GM04504 (cell line): ENCODE measurements around the gene OR52N1.

Experiments used
- DNase-seq: peaks from one replicate; pipeline ENCODE4 v3.0.0-alpha.2; 2012; ENCODE audit warnings: low read depth

OR52N1 gene

DNA sequence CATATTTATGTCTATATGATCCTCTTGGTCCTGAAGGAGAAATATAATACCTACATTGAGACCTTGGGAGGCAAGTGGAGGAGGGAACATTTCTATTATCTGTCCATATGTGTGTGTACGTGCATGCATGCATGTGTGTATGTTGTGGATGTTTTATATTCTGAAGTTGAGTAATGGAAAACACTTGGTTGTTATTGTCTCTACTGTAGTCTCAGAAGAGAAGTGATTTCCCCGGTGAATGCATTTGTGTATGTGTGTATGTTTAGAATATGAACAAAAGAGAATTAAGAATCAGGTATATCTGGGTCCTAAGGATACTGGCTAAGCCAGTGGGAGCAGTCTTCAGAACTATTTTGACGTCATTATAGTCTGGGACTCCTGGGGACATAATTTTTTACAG, at the start of gene OR52N1:
OR52N1 (minus strand) TSS at position 101 of the 400 bp plus-strand sequence. CDS start 2,449 bp downstream, outside the sequence.
- DNase-seq, result no peak

DNA sequence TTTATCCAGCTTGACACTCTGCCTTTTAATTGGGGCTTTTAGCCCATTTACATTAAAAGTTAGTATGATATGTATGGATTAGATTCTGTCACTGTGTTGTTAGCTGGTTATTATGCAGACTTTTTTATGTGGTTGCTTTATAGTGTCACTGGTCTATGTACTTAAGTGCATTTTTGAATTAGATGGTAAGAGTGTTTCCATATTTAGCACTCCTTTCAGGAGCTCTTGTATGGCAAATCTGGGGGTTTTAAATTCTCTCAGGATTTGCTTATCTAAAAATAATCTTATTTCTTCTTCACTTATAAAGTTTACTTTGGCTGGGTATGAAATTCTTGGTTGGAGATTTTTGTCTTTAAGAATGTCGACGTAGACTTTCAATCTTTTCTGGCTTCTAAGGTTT, 46.6 kb upstream of the OR52N1 start:
- no peak for DNase-seq

DNA sequence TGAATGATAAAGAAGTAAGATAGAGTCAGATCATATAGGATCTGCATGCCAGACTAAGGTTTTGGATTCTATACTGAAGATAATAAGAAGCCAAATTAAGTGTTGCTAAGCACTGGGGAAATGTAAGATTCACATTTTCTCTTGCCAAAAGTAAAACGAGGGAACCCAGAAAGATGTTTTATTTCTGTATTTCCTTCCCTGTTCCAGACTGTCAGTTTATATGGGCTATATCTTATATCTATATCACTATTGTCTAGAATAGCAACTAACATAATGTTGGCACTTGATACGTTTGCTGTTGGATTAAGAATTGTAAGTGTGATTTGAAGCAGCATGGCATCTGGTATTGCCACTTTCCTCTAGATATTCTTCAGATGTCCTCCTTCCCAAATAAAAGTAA, 42.4 kb upstream of the OR52N1 start:
- DNase-seq, result no peak

DNA sequence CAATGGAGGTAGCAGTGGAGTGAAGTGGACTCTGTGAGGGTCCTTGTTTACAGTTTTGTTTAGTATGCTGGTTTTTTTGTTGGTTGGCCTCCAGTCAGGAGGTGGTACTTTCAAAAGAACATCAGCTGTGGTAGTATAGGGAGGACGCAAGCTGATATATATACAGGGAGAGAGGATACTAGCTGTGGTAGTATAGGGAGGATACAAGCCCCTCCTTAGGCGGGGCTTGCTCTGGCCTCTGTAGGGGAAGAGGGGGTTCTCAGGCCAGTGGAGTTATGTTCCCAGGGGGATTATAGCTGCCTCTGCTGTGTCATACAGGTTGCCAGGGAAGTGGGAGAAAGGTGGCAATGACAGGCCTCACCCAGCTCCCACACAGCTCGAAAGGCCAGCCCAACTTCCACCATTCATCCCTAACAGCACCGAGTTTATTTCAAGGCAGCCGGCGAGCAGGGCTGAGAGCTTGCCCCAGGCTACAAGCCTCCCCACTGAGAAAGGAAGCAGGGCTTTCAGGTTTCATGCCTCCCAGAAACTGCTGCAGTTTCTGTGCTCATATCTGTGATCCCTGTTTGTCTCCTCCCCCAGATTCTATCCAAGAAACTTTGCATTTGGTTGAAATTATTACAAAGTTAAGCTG, 40.2 kb upstream of the OR52N1 start:
- DNase-seq, result no peak

DNA sequence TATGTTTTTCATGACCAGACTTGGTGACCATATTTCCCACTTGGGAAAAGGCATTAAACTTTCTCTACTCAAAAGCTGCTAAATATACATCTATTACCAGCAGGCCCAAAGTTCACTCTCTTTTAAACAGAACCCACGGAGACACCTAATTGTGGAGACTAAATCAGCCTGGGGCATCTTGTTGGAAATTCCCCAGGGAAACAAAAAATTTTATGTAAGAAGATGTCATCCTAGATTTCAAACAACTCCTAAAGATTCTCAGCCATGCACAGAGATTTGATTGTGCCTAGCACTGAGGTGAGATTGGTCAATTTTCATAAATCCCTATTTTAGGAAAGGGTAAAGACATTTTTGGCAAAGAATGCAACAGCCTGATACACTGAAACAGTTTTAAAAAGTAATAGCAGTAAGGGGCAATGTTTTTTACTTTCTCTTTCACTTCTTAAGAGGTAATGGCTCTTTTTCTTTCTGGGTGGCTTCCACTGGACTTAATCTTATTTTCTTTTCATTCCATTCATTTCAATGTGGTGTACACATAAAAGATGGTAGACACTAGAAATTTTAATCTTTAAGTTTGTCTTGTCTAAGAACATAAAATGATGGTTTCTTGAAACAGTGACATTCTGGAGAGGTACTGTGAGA, 27.3 kb upstream of the OR52N1 start:
- no peak for DNase-seq

DNA sequence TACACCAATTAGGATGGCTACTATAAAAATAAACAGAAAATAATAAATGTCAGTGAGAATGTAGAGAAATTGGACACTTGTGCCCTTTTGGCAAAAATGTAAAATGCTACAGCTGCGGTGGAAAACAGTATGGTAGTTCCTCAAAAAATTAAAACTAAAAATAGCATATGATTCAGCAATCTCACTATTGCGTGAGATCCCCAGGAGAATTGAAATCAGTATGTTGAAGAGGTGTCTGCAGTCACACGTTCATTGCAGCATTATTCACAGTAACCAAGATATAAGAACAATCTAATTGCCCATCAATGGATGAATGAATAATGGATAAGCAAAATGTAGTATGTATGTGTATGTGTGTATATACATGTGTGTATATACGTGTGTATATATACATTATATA, 24.5 kb upstream of the OR52N1 start:
- no peak for DNase-seq

DNA sequence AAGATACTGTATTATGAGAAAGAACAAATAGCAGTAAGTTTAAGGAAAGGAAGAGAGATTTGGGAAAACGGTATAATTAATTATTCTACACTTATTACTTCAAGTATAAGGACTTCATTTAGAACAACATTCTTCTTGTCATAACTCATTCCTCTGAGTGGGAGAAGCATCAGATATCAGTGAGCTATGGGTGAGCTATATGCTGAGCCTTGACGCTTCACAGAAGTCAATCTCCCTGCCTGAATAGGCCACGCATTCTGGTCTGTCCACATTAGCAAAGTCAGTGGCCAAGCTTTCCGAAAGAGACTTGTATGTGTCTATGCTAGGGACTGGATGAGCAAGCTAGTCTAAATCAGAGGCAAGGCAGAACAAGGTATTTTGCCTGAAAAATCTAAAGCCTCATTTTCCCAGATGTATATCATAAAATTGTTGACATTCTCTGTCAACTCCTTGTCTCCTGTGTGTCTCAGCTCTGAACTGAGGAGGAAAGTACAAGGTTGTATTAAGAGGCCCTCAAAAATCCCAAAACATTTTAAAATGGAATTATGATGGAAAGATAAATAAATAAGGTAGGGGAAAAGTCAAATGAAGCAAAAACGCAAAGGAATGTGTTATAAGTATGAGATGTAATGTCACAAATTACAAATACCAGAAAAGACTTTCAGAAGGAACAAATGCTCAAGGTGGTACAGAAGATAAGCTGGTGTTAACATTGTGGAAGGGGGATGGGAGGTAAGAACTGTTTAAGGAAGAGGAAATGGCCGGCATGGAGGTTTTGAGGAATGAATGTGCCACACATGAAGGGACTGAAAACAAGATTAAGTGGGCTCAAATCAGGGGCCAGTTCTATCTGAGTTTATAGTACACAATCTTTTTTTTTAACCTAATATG, 19.1 kb upstream of the OR52N1 start:
- no peak for DNase-seq

DNA sequence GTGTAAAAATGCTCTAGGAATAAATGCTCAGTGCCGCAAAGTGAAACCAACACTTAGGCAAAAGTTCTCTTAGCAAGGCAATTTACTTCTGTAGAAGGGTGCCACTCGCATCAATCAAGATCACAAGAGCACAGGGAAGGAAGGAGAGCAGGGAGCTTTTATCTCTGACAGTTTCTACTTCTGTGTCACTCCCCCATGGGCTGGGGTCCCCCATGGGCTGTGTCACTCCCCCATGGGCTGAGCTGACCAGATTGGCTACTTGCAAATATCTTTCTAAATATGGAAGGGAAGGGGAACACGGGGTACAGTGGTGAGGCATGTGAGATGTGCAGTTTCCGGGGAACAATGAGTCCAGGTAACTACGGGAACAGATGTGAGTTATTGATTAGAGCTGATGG, 18.1 kb upstream of the OR52N1 start:
- no peak for DNase-seq

DNA sequence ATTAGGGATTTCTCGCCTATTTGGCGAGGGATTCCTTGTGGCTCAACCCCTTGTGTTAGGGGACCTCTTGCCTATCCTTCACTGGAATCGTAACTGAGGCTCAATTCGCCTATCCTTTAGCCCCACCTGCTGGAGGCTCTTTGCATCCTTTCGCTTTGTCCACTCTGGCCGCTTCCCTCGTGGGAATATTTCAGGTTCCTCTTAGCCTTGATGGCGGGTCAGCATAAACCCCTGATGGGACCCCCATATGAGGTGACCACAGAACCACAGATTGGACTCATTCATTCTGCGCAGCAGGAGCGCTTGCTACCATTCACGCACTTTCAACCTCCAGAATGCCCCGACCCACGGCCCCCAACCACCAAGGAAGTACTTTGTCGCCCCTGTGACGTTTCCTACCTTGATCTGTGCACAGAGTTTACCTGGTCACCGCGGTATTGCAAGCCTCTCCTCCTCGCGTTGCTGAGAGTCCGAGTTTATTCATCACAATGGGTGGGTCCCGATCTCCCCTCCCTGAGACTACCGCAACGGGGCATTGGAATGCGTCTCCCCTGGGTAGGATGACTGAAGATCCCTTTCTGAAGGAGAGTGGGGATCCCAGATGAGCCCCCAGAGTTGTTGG, 17.5 kb upstream of the OR52N1 start, which contains the start of gene OR52N2:
OR52N2 (plus strand) TSS at position 425 of the 622 bp plus-strand sequence. CDS start 11,412 bp downstream, outside the sequence.
- DNase-seq, result peak; percentile 46

DNA sequence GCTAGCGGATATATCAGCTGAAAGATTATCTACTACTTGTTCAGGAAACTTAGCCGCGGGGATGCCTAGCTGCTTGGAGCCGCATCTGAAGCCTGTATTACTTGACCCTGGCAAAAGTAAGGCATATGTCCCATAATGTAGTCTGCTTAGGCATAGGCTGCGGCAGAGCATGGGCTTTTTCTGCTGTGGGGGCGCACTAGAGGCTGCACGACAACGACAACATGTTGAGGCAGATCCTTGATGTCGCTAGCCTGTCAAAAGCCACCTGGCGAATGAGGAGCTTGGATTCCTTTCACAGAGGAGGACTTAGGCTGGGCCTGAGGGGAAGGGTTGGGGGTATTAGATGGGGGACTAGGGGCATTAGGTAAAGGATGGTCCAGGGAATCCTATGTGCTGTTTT, 16.5 kb upstream of the OR52N1 start:
- DNase-seq, result no peak

DNA sequence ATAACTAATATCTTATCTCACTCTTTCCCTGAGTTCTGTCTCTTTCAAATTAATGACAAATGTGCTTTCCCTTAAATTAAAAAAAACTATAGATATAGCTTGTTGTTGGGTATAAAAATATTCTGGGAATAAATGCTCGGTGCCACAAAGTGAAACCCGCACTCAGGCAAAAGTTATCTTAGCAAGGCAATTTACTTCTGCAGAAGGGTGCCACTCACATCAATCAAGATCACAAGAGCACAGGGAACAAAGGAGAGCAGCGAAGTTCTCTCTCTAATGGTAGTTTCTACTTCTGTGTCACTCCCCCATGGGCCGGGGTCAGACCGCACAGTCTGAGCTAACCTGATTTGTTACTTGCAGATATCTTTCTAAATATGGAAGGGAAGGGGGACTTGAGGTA, 12.9 kb upstream of the OR52N1 start:
- no peak for DNase-seq

DNA sequence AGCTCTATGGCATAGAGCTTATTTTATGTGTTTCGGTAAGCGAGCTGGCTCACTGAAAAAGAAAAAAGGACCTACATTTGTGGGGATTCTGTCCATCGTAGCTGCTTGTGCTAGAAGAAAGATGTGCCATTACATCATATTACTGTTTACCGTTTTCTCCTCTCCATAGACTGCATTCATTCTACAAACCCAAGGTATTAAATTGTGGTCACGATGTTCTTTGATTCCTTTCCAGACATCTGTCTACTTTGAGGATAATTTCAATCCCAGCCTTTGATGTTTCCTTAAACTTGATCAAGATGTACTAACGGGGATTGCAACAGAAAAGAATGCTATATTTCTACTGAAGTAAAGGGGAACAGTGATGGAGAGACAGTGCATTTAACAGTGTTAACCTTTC, 5.5 kb upstream of the OR52N1 start:
- DNase-seq, result no peak

DNA sequence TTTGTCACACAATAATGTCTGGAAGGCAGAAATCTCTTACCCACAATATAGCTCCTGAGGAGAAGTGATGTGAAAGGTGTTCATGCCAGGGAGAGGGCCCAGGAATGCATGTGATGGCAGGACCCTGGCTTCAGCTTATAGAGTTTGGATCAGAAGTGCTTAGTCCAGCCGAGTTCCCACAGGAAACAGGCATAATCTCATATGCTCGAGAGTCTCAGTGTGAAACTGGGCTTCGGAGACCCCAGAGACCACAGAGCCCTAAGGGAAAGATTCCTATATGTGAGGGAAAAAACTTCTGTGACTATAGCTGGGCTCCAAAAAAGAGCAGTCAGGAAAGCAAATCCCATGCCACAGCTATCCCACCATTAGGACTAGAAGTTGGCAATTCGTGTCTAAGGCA, 7.8 kb downstream of the OR52N1 start, which contains the start of gene OR52N5:
OR52N5 (minus strand) TSS at position 101 of the 400 bp plus-strand sequence. CDS start 4,721 bp downstream, outside the sequence.
- no peak for DNase-seq

DNA sequence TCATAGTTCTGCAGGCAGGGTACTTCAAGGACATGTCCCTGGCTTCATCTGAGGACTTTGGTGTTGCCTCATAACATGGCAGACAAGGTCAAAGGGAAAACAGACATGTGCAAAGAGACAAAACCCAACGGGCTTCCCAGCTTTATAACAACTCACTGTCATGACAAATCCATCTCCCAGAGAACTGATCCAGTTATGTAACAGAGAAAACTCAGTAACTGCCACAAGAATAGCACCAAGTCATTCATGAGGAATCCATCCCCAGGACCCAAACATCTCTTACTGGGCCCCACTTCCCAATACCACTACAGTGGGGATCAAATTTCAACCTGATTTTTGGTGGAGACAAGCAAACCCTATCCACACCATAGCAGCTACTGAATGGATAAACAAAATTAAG, 24.0 kb downstream of the OR52N1 start:
- no peak for DNase-seq

DNA sequence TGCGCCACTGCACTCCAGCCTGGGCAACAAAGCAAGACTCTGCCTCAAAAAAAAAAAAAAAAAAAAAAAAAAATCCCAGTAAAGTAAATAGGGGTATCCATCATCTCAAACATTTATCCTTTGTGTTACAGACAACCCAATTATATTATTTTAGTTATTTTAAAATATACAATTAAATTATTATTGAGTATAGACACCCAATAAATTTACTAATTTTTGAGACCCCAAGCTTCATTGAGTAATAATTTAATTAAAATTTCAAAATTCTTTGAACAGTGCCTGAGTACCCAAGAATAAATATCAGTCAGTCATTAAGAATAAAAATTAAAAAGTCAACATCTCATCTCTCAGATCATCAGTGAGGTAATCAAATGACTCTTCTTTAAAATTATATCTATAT, 37.1 kb downstream of the OR52N1 start, which contains the start of gene OR52N4:
OR52N4 (plus strand) TSS at position 301 of the 400 bp plus-strand sequence. CDS start 498 bp downstream, outside the sequence.
- DNase-seq, result no peak

DNA sequence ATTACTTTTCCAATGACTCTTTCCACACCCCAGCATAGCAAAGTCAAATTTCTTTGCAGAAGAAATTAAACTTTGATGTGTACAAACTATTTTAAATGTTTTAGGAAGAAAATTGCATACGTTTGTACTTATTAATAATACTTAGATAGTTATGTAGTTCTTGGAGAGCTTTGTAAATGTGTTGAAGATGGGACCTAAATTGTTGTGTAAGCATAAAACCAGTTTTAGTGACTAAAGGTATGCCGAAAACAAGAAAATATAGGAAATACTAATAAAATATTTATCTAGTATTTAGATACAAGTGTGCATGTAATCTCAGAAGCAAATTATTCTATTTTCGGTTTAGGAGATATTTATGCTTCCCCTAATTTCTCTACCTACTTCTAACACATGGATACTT, 41.2 kb downstream of the OR52N1 start:
- DNase-seq, result no peak

DNA sequence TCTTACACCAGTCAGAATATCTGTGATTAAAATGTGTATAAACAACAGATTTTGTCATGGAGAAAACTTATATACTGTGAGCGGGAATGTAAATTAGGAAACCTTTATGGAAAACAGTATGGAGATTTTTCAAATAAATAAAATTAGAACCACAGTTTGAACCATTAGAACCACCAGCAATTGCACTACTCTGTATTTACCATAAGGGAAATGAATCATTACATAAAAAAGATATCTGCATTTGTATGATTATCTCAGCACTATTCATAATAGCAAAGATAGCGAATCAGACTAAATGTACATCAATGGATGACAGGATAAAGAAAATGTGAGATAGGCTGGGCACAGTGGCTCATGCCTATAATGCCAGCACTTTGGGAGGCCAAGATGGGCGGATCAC, 44.5 kb downstream of the OR52N1 start:
- no peak for DNase-seq

DNA sequence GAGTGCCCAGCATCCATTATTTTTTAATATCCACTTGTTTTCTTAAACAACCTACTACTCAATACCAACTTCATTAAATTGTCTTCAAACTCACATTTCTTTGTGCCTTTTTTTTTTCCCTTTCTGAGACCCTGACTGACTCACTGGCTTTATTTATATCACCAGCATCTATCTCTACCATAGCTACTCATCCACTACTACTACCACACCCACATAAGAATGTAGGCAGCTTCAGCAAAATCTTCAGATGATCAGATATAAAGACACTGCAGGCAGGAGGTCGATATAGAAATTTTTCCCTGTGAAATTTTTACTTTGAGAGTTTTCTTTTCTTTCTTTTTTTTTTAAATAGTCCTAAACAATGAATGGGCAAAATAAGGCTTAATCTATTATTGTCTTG, 52.6 kb downstream of the OR52N1 start:
- no peak for DNase-seq

DNA sequence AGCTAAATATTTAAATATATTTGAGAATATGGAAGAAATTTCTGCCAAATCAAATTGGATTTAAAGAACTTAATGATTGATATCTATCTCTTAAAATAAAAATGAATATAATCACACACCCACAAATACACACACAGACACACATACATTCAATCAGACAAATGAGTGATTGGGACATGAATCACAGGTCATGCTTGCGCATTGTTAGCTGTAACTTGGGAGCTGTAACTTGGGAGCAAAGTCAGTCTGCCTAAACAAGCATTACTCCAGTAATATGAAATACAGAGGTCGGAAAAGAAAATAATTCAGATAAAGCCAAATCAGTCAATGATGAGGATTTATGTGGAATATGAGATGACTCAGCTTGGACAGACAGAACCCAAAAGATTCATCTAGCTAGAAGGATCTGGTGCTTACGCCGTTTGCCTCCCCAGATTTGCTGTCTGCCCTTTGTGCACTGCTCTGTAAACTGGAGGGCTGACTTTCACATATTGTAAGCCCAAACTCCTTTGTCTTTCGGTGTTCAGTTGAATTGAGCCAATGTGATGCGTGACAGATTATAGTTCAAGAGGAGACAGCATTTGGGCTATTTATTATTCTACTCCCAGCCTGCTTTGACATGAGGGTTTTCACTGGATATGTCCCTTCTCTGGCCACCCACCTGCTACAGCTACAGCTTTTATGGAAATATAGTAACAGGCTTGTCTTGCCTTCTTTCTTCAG, 53.2 kb downstream of the OR52N1 start:
- DNase-seq, result no peak

DNA sequence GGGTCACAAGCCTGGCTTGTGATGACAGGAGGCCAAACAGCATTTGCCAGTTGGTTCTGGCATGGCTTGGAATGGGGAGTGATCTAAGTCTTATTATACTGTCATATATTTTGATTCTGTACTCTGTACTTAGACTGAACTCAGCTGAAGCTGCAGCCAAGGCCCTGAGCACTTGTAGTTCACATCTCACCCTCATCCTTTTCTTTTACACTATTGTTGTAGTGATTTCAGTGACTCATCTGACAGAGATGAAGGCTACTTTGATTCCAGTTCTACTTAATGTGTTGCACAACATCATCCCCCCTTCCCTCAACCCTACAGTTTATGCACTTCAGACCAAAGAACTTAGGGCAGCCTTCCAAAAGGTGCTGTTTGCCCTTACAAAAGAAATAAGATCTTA, 54.0 kb downstream of the OR52N1 start:
- no peak for DNase-seq
